Activated T-cell treated with anti-CD3 and anti-CD28 coated beads, Interleukin-2, amount 50 U/mL, for 4 hours (primary cell): ENCODE measurements around the gene EVA1B. TPM values are rescaled to one million over a fixed set of nuclear protein-coding genes. Genes with fewer than 3 reads are reported as not detected.

Source experiments
- ATAC-seq, 2 donors: fragments of 200-7000 bp; cut with Tn5 transposase; one replicate each; pipeline ENCODE4 v1.10.0; 2021
- DNase-seq: peaks from one replicate; pipeline ENCODE4 v3.0.0-alpha.2; 2020
- H3K27me3 Mint-ChIP-seq: one replicate; pipeline ENCODE4 v1.8.0; 2021; ENCODE audit warnings: low read depth, mixed read lengths
- H3K36me3 Mint-ChIP-seq: one replicate; pipeline ENCODE4 v1.8.0; 2022; ENCODE audit warnings: mixed read lengths; ENCODE audit not compliant: insufficient read depth
- H3K4me1 Mint-ChIP-seq: one replicate; pipeline ENCODE4 v1.8.0; 2021; ENCODE audit warnings: low read depth, mixed read lengths
- H3K4me3 Mint-ChIP-seq: one replicate; pipeline ENCODE4 v1.8.0; 2021; ENCODE audit warnings: mild to moderate bottlenecking, moderate library complexity, mixed read lengths
- H3K9me3 Mint-ChIP-seq: one replicate; pipeline ENCODE4 v1.8.0; 2021; ENCODE audit warnings: mixed read lengths
- total RNA-seq, 3 donors: library from RNA; stranded (reverse); gene quantifications; one replicate each; pipeline ENCODE4 v1.2.1, GENCODE V29; 2021

EVA1B gene
- total RNA-seq, 3 donors from 2014 or later: 2.2 to 5.5 (median 4.5) TPM

DNA sequence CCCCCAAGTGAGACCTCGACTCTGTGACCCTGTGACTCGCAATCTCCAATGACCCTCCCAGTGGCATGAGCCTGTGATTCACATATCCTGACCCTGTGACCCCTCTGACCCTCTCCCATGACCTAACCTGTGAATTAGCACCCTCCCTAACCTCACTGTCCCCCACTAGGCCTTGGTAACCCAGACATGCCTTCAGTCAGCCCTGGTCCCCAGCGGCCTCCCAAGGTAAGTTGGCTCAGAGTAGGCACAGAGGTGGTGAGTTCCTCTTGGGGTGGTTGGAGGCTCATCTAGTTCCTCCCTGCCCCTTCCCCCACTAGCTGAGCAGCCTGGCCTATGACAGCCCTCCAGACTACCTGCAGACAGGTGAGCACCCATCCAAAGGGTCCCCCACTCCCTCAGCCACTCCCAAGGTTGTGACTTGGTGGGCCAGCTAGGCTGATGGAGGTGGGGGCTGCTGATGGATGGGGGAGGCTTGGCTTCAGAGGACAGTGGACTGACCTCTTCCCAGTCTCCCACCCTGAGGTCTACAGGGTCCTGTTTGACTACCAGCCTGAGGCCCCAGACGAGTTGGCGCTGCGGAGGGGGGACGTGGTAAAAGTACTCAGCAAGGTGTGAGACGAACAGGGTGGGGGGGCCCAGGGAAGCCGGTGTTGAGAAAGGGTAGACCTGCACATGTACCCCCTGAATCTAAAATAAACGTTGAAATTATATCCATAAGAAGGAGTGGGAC lies 15.7 kb downstream of the EVA1B start:
- ATAC-seq (no peak), DNase-seq (no peak)
- H3K4me3 Mint-ChIP-seq: peak overlapping the region; percentile 89
- no peaks in the 10 kb centered on the region for H3K27me3 Mint-ChIP-seq
- peaks cover 30% of the 10 kb centered on the region for H3K4me1 Mint-ChIP-seq
- H3K36me3 Mint-ChIP-seq: peaks cover 13% of the 10 kb centered on the region
- no peaks in the 10 kb centered on the region for H3K9me3 Mint-ChIP-seq

DNA sequence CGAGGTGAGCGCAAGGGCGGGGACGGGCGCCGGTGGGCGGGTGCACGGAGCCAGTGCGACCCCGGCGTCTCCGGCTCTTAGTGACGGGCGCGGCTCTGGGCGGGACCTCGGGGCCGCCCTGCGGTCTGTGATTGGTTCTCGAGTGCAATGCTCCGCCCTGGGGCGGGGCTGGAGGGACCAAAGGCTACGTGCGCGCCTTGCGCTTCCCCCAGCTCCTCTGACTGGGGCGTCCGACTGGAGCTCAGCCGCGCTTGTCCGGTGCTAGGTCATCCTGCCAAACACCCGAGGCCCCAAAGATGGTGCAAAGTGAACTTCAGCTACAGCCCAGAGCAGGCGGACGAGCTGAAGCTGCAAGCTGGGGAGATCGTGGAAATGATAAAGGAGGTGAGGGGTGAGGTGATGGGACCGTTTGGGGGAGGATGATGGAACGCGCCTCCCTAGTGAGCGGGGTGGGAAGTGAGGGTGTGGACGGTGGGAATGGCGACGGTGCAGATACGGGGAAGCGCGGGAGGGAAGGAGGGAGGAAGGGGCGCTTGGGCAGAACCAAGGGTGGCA lies 16.5 kb downstream of the EVA1B start:
- peaks cover 18% of the 10 kb centered on the region for H3K36me3 Mint-ChIP-seq
- H3K27me3 Mint-ChIP-seq: no peaks in the 10 kb centered on the region

DNA sequence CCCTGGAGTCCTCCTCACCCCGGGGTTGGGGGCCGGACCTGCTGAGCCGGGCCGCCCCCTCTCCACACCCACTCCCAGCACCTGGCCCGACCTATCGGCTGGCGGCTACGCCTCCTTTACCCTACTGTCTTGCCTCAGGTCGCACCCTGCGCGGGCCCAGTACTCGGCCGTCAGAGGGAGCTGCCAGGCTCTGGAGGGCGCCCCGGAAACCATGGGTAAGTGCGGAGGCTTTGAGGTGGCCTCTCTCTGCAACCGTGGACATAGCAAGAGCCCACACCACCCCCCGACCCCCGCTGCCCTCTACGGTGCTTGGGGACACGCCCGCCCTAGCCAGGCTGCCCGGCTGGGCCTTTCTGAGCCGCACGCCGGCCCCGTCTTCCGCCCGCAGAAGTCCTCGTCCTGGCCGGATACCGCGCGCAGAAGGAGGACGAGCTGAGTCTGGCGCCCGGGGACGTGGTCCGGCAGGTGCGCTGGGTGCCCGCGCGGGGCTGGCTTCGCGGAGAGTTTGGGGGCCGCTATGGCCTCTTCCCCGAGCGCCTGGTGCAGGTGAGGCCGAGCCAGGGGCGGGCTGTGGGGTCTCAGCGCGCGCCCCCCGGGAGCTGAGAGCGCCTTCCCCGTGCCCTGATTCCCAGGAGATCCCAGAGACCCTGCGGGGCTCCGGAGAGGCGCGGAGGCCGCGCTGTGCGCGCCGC lies 17.1 kb downstream of the EVA1B start, which contains the start of gene SH3D21:
TSS of gene SH3D21 (plus strand) at position 159 of the 692 bp plus-strand sequence. CDS start at position 212, 53 bp downstream.
- peak; percentile 40 for DNase-seq
- Mint-ChIP-seq H3K9me3 (no peaks in the 10 kb centered on the region), H3K36me3 (peaks cover 18% of the 10 kb centered on the region), H3K4me3 (peak within 1 kb of the TSS; percentile 89), H3K4me1 (peaks cover 35% of the 10 kb centered on the region), H3K27me3 (no peaks in the 10 kb centered on the region)
- peak; percentile 23 to 36 for ATAC-seq

More for the DNA sequence above, 16.5 kb downstream of the EVA1B start:
- Mint-ChIP-seq H3K4me3 (peak overlapping the region; percentile 89), H3K9me3 (no peaks in the 10 kb centered on the region), H3K4me1 (peaks cover 34% of the 10 kb centered on the region)
- ATAC-seq (peak; percentile 96), DNase-seq (peak; percentile 88)

DNA sequence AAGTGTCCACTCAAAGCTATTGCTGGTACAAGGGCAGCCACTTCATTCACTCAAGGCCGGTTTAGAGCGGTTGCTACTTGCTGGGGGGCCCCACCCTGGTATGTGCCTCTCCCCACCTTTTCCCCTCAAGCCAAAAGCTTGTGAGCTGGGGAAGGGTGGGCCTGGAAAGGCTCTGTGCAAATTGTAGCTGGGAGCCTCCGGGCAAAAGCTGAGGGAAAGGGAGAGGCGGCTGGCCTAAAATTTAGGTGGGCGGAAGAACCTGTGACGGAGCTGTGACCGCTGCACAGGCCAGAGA lies 17.6 kb downstream of the EVA1B start:
- H3K4me1 Mint-ChIP-seq: peaks cover 40% of the 10 kb centered on the region
- H3K9me3 Mint-ChIP-seq: no peaks in the 10 kb centered on the region
- DNase-seq (no peak), ATAC-seq (no peak)
- H3K27me3 Mint-ChIP-seq: no peaks in the 10 kb centered on the region
- peaks cover 22% of the 10 kb centered on the region for H3K36me3 Mint-ChIP-seq
- H3K4me3 Mint-ChIP-seq: peak overlapping the region; percentile 89

DNA sequence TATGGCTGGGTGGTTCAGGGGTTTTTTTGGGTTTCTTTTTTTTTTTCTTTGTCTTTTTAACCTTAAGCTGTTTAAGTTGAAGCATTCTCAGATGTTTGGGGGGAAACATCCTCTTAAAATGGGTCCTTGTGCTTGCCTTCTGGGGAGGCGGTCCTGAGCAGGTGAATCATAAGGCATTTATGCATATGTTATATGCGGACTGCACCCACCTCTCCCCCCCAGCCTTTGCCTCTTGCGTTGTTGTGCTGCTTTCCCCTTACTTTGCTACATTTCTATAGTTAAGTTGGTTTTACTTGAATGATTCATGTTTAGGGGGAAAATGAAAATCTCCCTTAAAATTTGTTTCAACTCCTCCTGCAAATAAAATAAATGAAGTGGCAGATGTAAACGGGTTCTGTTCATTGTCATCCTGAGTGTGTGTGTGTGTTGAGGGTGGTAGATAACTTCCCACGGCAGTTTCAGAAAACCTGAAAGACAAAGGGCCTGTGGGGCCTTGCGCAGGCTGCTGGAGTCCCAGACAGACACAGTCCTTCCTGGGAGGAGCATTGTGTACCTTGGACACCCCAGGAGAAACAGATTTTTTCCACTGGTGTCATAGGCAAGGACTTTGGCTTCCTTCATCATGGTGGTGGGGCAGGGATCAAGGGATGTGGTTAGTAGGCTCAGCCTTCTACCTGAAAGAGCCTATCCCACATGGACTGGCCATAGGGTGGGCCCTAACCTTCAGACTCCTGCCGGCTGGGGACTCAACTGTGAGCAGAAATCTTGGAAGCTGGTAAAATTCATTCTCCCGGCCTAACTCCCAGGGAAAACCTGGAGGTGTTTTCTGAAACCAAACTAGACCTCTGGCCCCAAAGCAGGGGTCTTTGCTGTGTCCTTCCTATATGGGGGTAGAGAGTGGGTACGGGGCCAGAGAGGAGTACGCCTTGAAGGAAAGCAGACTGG lies 18.2 kb downstream of the EVA1B start:
- peak; percentile 30 to 42 for ATAC-seq

DNA sequence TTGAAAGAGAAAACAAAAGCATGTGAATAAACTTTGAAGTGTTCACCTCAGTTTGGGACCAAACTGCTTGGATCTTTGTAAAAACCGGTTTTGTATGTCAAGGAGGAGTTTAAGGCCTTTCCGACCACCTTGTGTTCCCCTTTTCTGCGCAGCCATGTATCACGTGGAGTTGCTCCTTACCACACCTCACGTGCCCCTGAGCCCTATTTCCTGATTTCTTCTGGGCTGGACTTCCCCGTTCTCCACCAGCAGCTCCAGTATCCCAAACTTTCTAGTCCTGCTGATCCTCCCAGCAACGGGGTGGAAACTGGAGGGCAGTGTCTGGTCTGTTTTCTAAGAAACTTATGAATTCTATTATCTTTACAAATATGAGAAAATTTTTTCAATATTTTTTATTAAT lies 18.9 kb downstream of the EVA1B start:
- Mint-ChIP-seq H3K9me3 (no peaks in the 10 kb centered on the region), H3K4me3 (no peak overlapping the region), H3K27me3 (no peaks in the 10 kb centered on the region), H3K36me3 (peaks cover 32% of the 10 kb centered on the region), H3K4me1 (peaks cover 51% of the 10 kb centered on the region)
- DNase-seq (no peak), ATAC-seq (no peak)

More for the DNA sequence above, 18.2 kb downstream of the EVA1B start:
- Mint-ChIP-seq H3K4me3 (peak overlapping the region; percentile 89), H3K9me3 (no peaks in the 10 kb centered on the region), H3K27me3 (no peaks in the 10 kb centered on the region), H3K36me3 (peaks cover 28% of the 10 kb centered on the region), H3K4me1 (peaks cover 44% of the 10 kb centered on the region)
- no peak for DNase-seq

DNA sequence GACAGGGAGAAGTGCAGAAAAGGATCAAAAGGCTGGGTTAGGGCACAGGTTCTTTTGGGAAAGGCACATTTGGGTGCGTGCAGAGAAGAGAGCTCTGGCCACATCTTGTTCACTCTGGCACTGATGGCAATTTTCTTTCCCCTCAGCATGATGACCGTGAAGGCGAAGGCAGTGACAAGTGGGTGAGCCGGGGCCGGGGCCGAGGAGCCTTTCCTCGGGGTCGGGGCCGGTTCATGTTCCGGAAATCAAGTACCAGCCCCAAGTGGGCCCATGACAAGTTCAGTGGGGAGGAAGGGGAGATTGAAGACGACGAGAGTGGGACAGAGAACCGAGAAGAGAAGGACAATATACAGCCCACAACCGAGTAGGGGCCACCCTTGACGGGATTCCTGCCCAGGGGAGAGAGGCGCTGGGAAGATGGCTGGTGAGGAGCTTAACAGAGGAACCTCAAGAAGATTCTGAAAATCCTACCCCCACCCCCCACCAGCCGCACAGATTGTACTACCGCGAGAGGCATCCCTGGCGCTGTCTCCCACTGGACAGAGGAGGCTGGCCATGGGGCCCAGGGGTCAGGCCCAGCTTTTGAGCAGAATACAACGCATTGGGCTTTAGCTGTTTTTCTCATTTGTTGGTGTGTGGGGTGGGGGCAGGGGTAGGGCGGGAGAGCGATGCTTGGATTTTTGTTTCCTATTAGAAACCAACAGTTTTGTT lies 19.6 kb downstream of the EVA1B start:
- DNase-seq (no peak), ATAC-seq (no peak)
- Mint-ChIP-seq H3K9me3 (no peaks in the 10 kb centered on the region), H3K4me3 (peak overlapping the region; percentile 43), H3K4me1 (peaks cover 52% of the 10 kb centered on the region), H3K36me3 (peaks cover 32% of the 10 kb centered on the region), H3K27me3 (no peaks in the 10 kb centered on the region)

DNA sequence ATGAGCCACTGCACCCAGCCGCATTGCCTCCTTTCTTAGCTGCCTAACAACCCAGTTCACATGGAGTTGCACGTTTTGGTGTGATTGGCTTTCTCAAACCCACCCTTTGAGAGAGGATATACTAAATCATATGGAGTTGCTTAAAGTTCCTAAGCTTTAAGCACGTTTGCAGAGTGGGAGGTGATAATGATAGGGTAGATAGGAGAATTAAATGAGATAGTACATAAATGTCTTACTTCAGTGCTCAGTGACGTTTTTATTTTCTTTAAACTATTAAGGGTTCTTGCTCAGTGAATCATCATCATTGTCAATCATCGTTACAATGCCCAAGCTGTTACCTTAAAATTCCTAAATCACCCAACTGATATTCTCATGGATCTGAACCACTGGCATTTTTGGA lies 20.2 kb downstream of the EVA1B start:
- Mint-ChIP-seq H3K27me3 (no peaks in the 10 kb centered on the region), H3K4me3 (peak overlapping the region; percentile 43), H3K9me3 (no peaks in the 10 kb centered on the region), H3K4me1 (peaks cover 52% of the 10 kb centered on the region), H3K36me3 (peaks cover 32% of the 10 kb centered on the region)
- DNase-seq (no peak), ATAC-seq (no peak)

DNA sequence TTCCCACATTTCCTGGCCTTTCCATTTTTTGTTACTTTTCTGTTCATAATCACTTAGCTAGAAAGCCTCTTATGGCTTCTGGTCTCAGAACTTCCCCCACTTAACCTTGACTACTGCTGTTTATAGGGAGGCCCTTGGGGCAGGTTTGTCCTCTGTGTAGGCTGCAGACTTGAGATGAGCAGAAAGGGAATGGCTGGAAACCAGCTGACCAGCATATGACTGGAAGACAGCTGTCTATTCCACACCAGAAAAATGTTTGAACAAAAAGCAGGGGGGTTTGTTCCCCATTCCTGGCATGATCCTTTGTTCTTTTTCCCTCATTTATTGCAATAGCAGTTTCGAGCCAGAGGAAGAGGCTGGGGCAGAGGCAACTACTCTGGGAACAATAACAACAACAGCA lies 22.2 kb downstream of the EVA1B start:
- Mint-ChIP-seq H3K36me3 (peaks cover 40% of the 10 kb centered on the region), H3K4me3 (no peak overlapping the region), H3K4me1 (peaks cover 46% of the 10 kb centered on the region), H3K27me3 (no peaks in the 10 kb centered on the region), H3K9me3 (no peaks in the 10 kb centered on the region)
- ATAC-seq (no peak), DNase-seq (no peak)

DNA sequence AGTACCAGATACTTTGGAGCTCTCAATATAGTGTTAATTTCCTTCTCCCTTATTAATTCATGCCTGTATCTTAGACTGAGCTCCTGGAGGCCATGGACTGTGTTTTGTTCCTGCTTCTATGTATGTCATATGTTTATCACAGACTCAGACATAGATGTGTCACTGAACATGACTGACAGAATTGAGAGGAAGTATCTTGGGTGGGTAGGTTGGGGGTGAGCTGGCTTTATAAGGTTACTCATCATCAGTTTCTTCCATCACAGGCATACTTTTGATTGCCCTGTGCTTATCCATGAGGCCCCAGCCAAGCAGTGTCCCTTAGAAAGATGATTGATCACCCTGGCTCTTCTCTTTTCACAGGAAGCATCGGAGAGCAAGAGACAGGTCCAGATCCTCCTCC lies 22.9 kb downstream of the EVA1B start:
- Mint-ChIP-seq H3K36me3 (peaks cover 43% of the 10 kb centered on the region), H3K27me3 (no peaks in the 10 kb centered on the region), H3K4me3 (peak overlapping the region; percentile 33), H3K9me3 (no peaks in the 10 kb centered on the region), H3K4me1 (peaks cover 43% of the 10 kb centered on the region)
- no peak for DNase-seq
- peak; percentile 79 to 83 for ATAC-seq

DNA sequence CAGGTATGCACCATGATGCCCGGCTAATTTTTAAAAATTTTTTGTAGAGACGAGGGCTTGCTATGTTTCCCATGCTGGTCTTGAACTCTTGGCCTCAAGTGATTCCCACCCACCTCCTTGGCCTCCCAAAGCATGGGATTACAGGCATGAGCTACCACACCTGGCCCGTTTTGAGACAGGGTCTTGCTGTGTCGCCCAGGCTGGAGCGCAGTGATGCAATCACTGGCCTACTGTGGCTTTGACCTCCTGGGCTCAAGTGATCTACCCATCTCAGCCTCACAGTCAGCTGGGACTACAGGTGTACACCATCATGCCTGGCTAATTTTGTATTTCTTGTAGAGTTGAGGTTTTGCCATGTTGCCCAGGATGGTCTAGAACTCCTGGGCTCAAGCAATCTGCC lies 24.8 kb downstream of the EVA1B start:
- DNase-seq: no peak
- ATAC-seq: no peak
- H3K4me3 Mint-ChIP-seq: no peak overlapping the region
- H3K36me3 Mint-ChIP-seq: peaks cover 43% of the 10 kb centered on the region
- H3K9me3 Mint-ChIP-seq: no peaks in the 10 kb centered on the region
- peaks cover 28% of the 10 kb centered on the region for H3K4me1 Mint-ChIP-seq
- H3K27me3 Mint-ChIP-seq: no peaks in the 10 kb centered on the region

DNA sequence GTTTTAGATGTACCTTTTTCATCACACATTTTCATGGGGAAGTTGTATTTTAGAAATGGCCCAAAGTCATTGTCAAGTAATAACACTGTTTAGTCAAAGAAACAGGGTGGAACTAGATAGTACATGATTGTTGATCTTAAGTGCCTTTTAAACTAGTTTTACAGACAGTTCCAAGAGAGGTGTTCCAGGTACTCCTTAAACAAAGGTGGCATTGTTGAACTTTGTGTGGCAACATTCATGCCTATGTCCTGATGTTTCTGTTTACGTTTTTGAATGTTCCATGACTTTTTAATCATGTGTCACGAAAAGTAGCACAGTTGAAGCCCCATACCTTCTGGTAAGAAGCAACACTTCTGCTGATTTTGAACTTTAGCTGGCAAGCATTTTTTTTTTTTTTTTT lies 26.4 kb downstream of the EVA1B start:
- Mint-ChIP-seq H3K4me3 (no peak overlapping the region), H3K9me3 (no peaks in the 10 kb centered on the region), H3K36me3 (peaks cover 39% of the 10 kb centered on the region), H3K27me3 (no peaks in the 10 kb centered on the region), H3K4me1 (peaks cover 20% of the 10 kb centered on the region)
- ATAC-seq (no peak), DNase-seq (no peak)

DNA sequence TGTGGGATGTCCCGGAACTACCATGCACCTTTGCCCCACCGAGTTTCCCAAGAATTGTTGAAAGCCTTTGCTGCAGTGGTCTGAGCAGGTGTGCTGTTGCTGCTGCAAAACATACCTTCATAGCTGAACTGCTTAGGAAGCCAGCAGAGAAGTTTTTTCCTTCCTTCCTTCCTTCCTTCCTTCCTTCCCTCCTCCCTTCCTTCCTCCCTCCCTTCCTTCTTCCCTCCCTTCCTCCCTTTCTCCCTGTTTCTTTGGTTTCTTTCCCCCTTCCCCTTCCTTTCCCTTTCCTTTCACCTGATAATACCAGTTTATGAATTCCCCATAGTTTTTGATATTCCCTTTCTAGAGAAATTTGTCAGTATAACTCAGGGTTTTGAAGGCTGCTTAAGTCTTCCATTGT lies 28.1 kb downstream of the EVA1B start:
- DNase-seq (no peak), ATAC-seq (no peak)
- peaks cover 41% of the 10 kb centered on the region for H3K36me3 Mint-ChIP-seq
- H3K27me3 Mint-ChIP-seq: no peaks in the 10 kb centered on the region
- H3K9me3 Mint-ChIP-seq: no peaks in the 10 kb centered on the region
- no peak overlapping the region for H3K4me3 Mint-ChIP-seq
- peaks cover 9% of the 10 kb centered on the region for H3K4me1 Mint-ChIP-seq
